ENCODE data around the gene GLRA1. TPM values are rescaled to one million over a fixed set of nuclear protein-coding genes. Genes with fewer than 3 reads are reported as not detected.

GLRA1 gene
- polyA plus RNA-seq, result 0.03 TPM
- long read RNA-seq, donor 1, result 0 reads
- long read RNA-seq, donor 2, result 0 reads
- long read RNA-seq, donor 3, result 0 reads
- long read RNA-seq, donor 4, result 0 reads
- long read RNA-seq, donor 5, result 0 reads
- long read RNA-seq, donor 6, result 0 reads
- long read RNA-seq, donor 7, result 0 reads
- long read RNA-seq, donor 8, result 0 reads
- long read RNA-seq, donor 9, result 0 reads
- long read RNA-seq, donor 10, result 0 reads
- long read RNA-seq, donor 11, result 0 reads

- peaks cover 3% of the 10 kb centered on the region for H3K9me3 ChIP-seq (ENCODE audit: control insufficient read depth, low read depth, low read length)
- H3K27me3 ChIP-seq (ENCODE audit: control insufficient read depth, insufficient read depth, low read length), result peaks cover 16% of the 10 kb centered on the region
- 0% methylated on average over 1 of the region's 44 CpGs for WGBS (ENCODE audit: insufficient coverage, low lambda C conversion rate)
- peak; percentile 19 to 27 for DNase-seq
- no peaks in the 10 kb centered on the region for H3K4me1 ChIP-seq (ENCODE audit: control insufficient read depth, insufficient read depth, low read length)
- no peaks in the 10 kb centered on the region for H3K36me3 ChIP-seq (ENCODE audit: control insufficient read depth, insufficient read depth, low read length)
- no peak within 1 kb of the TSS for H3K27ac ChIP-seq (ENCODE audit: low read length)
- H3K4me3 ChIP-seq (ENCODE audit: low read length), result no peak within 1 kb of the TSS
These were observed at the start of gene GLRA1 for GRCh38 chr5:151924564-151925301. TSS of gene GLRA1 (minus strand) at chr5:151924851. CDS start at chr5:151924549, 302 bp downstream.

DNA sequence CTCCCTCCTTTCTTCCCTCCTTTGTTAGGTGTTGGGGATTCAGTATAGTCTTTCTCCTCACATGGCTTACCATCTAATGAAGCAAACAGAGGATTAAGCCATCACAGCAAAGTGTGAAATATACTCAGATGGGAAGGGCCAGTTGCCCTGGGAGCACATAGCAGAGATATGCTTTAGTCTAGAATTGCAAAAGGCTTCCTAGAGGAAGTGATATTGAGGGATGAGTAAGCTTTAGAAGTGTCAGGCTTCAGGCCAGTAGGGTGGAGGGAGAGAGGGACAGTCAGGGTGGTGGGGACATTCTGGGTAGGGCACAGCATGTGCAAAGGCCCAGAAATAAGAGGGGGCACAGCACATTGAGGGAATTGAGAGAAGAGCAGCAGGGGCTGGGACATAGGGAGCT is 46.2 kb upstream of the GLRA1 start:
- no peak overlapping the region for H3K27ac ChIP-seq (ENCODE audit: low read length)
- H3K36me3 ChIP-seq (ENCODE audit: control insufficient read depth, insufficient read depth, low read length), result no peaks in the 10 kb centered on the region
- no peaks in the 10 kb centered on the region for H3K27me3 ChIP-seq (ENCODE audit: control insufficient read depth, insufficient read depth, low read length)
- H3K4me3 ChIP-seq (ENCODE audit: low read length), result no peak overlapping the region
- no peaks in the 10 kb centered on the region for H3K9me3 ChIP-seq (ENCODE audit: control insufficient read depth, low read depth, low read length)
- H3K4me1 ChIP-seq (ENCODE audit: control insufficient read depth, insufficient read depth, low read length), result no peaks in the 10 kb centered on the region
- no peak for DNase-seq

DNA sequence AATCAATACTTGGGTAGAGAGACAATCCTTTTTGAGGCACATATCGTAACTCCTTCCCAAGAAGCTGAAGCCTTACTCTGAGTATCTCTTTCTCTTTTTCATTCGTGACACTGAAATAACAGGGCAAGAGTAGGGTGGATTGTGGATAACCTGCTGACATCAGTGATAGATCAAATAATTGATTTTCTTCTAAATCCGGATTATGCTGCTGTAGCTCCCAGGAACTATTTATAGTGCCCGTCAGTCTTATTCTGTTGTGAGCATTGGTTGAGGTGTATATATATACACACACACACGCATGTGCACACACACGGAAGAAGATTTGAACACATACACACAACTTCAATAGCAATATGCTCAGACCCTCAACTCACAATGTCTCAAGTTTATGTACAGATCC is 43.2 kb upstream of the GLRA1 start:
- no peaks in the 10 kb centered on the region for H3K4me1 ChIP-seq (ENCODE audit: control insufficient read depth, insufficient read depth, low read length)
- no peaks in the 10 kb centered on the region for H3K9me3 ChIP-seq (ENCODE audit: control insufficient read depth, low read depth, low read length)
- H3K4me3 ChIP-seq (ENCODE audit: low read length), result no peak overlapping the region
- no peak overlapping the region for H3K27ac ChIP-seq (ENCODE audit: low read length)
- DNase-seq, result no peak
- no peaks in the 10 kb centered on the region for H3K36me3 ChIP-seq (ENCODE audit: control insufficient read depth, insufficient read depth, low read length)
- 100% methylated on average over 1 of the region's 6 CpGs for WGBS (ENCODE audit: insufficient coverage, low lambda C conversion rate)
- H3K27me3 ChIP-seq (ENCODE audit: control insufficient read depth, insufficient read depth, low read length), result no peaks in the 10 kb centered on the region

DNA sequence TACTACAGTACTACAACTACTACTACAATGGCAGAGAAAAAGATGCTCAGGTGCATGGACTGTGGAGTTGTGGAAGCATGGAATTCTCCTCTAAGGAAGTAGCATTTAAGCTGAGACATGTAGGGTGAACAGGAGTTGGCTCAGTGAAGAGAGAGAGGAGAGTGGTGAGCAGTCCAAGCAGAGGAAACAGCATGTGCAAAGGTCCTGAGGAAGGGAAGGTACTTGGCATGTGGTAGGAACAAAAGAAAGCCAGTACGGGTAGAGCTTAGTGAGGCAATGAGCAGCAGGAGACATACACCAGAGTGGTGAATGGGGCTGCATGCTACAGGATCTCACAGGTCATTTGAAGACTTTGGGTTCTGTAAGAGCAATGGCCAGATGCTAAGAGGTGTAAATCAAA is 41.4 kb upstream of the GLRA1 start:
- WGBS (ENCODE audit: insufficient coverage, low lambda C conversion rate), result no CpG with 5 or more reads among the region's 1 CpG
- no peak for DNase-seq
- H3K4me1 ChIP-seq (ENCODE audit: control insufficient read depth, insufficient read depth, low read length), result no peaks in the 10 kb centered on the region
- no peaks in the 10 kb centered on the region for H3K9me3 ChIP-seq (ENCODE audit: control insufficient read depth, low read depth, low read length)
- no peak overlapping the region for H3K27ac ChIP-seq (ENCODE audit: low read length)
- no peaks in the 10 kb centered on the region for H3K36me3 ChIP-seq (ENCODE audit: control insufficient read depth, insufficient read depth, low read length)
- no peak overlapping the region for H3K4me3 ChIP-seq (ENCODE audit: low read length)
- H3K27me3 ChIP-seq (ENCODE audit: control insufficient read depth, insufficient read depth, low read length), result no peaks in the 10 kb centered on the region

GRCh38 chr5:151964471-151964870 is 39.8 kb upstream of the GLRA1 start:
- no peaks in the 10 kb centered on the region for H3K27me3 ChIP-seq (ENCODE audit: control insufficient read depth, insufficient read depth, low read length)
- H3K4me3 ChIP-seq (ENCODE audit: low read length), result no peak overlapping the region
- no peak for DNase-seq
- no peaks in the 10 kb centered on the region for H3K4me1 ChIP-seq (ENCODE audit: control insufficient read depth, insufficient read depth, low read length)
- H3K27ac ChIP-seq (ENCODE audit: low read length), result no peak overlapping the region
- no peaks in the 10 kb centered on the region for H3K36me3 ChIP-seq (ENCODE audit: control insufficient read depth, insufficient read depth, low read length)
- no peaks in the 10 kb centered on the region for H3K9me3 ChIP-seq (ENCODE audit: control insufficient read depth, low read depth, low read length)
- WGBS (ENCODE audit: insufficient coverage, low lambda C conversion rate), result 83% methylated on average over 1 of the region's 4 CpGs

- no peak for DNase-seq
- no CpG with 5 or more reads among the region's 2 CpGs for WGBS (ENCODE audit: insufficient coverage, low lambda C conversion rate)
- Histone ChIP-seq H3K36me3 (ENCODE audit: control insufficient read depth, insufficient read depth, low read length) (no peaks in the 10 kb centered on the region), H3K4me3 (ENCODE audit: low read length) (no peak overlapping the region), H3K27ac (ENCODE audit: low read length) (no peak overlapping the region), H3K9me3 (ENCODE audit: control insufficient read depth, low read depth, low read length) (no peaks in the 10 kb centered on the region), H3K4me1 (ENCODE audit: control insufficient read depth, insufficient read depth, low read length) (no peaks in the 10 kb centered on the region), H3K27me3 (ENCODE audit: control insufficient read depth, insufficient read depth, low read length) (no peaks in the 10 kb centered on the region)
These were observed 36.9 kb upstream of the GLRA1 start for GRCh38 chr5:151961557-151961956.

DNA sequence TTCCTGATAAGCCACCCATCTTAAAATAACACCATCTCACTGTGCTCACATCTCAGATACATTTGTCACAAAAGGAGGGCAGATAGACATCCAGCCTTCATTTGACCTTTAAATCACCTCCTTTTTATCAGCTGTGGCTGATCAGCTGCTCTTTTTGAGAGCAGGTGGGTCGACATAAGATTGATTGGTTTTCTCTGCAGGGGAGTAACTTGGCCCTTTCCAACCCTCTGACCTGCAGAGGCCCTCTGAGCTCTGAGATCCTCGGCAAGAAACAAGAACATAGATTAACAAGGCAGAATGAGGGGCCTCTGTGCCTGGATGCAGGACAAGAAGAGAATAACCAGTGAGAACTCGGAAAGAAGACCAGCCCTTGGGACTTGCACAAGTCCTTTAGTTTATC is 33.5 kb upstream of the GLRA1 start:
- Histone ChIP-seq H3K36me3 (ENCODE audit: control insufficient read depth, insufficient read depth, low read length) (no peaks in the 10 kb centered on the region), H3K4me3 (ENCODE audit: low read length) (no peak overlapping the region), H3K4me1 (ENCODE audit: control insufficient read depth, insufficient read depth, low read length) (no peaks in the 10 kb centered on the region), H3K27me3 (ENCODE audit: control insufficient read depth, insufficient read depth, low read length) (no peaks in the 10 kb centered on the region), H3K9me3 (ENCODE audit: control insufficient read depth, low read depth, low read length) (no peaks in the 10 kb centered on the region), H3K27ac (ENCODE audit: low read length) (no peak overlapping the region)
- WGBS (ENCODE audit: insufficient coverage, low lambda C conversion rate), result no CpG with 5 or more reads among the region's 3 CpGs
- no peak for DNase-seq

DNA sequence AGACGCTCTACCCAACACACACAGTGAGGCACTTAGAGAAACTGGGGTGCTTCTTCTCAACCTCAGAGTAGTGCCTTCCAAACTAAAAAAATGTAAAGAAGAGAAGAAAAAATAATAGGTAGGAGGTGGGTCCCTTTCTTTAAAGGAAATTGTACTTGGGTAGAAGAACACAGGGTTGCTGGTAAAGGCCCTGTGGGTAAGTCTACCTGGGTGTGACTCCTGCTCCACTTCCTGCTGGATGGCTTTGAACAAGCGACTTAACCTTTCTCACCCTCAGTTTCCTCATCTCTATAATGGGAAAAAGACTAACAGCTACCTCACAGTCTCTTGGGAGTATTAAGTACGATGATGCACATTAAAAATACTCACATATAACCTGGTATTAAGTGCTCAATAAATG is 32.1 kb upstream of the GLRA1 start:
- H3K36me3 ChIP-seq (ENCODE audit: control insufficient read depth, insufficient read depth, low read length), result no peaks in the 10 kb centered on the region
- H3K27me3 ChIP-seq (ENCODE audit: control insufficient read depth, insufficient read depth, low read length), result no peaks in the 10 kb centered on the region
- no peak overlapping the region for H3K27ac ChIP-seq (ENCODE audit: low read length)
- WGBS (ENCODE audit: insufficient coverage, low lambda C conversion rate), result 100% methylated on average over 1 of the region's 3 CpGs
- no peak for DNase-seq
- H3K9me3 ChIP-seq (ENCODE audit: control insufficient read depth, low read depth, low read length), result no peaks in the 10 kb centered on the region
- H3K4me1 ChIP-seq (ENCODE audit: control insufficient read depth, insufficient read depth, low read length), result no peaks in the 10 kb centered on the region
- no peak overlapping the region for H3K4me3 ChIP-seq (ENCODE audit: low read length)

GRCh38 chr5:151954255-151954654 is 29.6 kb upstream of the GLRA1 start:
- no CpG with 5 or more reads among the region's 4 CpGs for WGBS (ENCODE audit: insufficient coverage, low lambda C conversion rate)
- H3K36me3 ChIP-seq (ENCODE audit: control insufficient read depth, insufficient read depth, low read length), result no peaks in the 10 kb centered on the region
- H3K27ac ChIP-seq (ENCODE audit: low read length), result no peak overlapping the region
- no peak for DNase-seq
- H3K27me3 ChIP-seq (ENCODE audit: control insufficient read depth, insufficient read depth, low read length), result no peaks in the 10 kb centered on the region
- no peak overlapping the region for H3K4me3 ChIP-seq (ENCODE audit: low read length)
- no peaks in the 10 kb centered on the region for H3K9me3 ChIP-seq (ENCODE audit: control insufficient read depth, low read depth, low read length)
- H3K4me1 ChIP-seq (ENCODE audit: control insufficient read depth, insufficient read depth, low read length), result no peaks in the 10 kb centered on the region

- no peaks in the 10 kb centered on the region for H3K9me3 ChIP-seq (ENCODE audit: control insufficient read depth, low read depth, low read length)
- no peaks in the 10 kb centered on the region for H3K27me3 ChIP-seq (ENCODE audit: control insufficient read depth, insufficient read depth, low read length)
- H3K27ac ChIP-seq (ENCODE audit: low read length), result no peak overlapping the region
- H3K4me3 ChIP-seq (ENCODE audit: low read length), result no peak overlapping the region
- no peak for DNase-seq
- H3K36me3 ChIP-seq (ENCODE audit: control insufficient read depth, insufficient read depth, low read length), result no peaks in the 10 kb centered on the region
- 100% methylated on average over 1 of the region's 1 CpG for WGBS (ENCODE audit: insufficient coverage, low lambda C conversion rate)
- H3K4me1 ChIP-seq (ENCODE audit: control insufficient read depth, insufficient read depth, low read length), result no peaks in the 10 kb centered on the region
These were observed 29.2 kb upstream of the GLRA1 start for GRCh38 chr5:151953833-151954232.

GRCh38 chr5:151952238-151952637 is 27.6 kb upstream of the GLRA1 start:
- no peaks in the 10 kb centered on the region for H3K27me3 ChIP-seq (ENCODE audit: control insufficient read depth, insufficient read depth, low read length)
- H3K36me3 ChIP-seq (ENCODE audit: control insufficient read depth, insufficient read depth, low read length), result no peaks in the 10 kb centered on the region
- no peak overlapping the region for H3K4me3 ChIP-seq (ENCODE audit: low read length)
- H3K4me1 ChIP-seq (ENCODE audit: control insufficient read depth, insufficient read depth, low read length), result no peaks in the 10 kb centered on the region
- H3K27ac ChIP-seq (ENCODE audit: low read length), result no peak overlapping the region
- no peaks in the 10 kb centered on the region for H3K9me3 ChIP-seq (ENCODE audit: control insufficient read depth, low read depth, low read length)
- DNase-seq, result no peak
- 70% methylated on average over 1 of the region's 2 CpGs for WGBS (ENCODE audit: insufficient coverage, low lambda C conversion rate)
